GM19240 (cell line): Measurements from ENCODE around the gene RPL38.
"Not testable (repeated sequence)": the region's sequence is repeated elsewhere in the genome, so short reads cannot be mapped to it uniquely, and the experiment has no call there.

Experiments used
- DNase-seq: peaks from one replicate; pipeline ENCODE4 v3.0.0; 2011; ENCODE audit warnings: low spot score; ENCODE audit not compliant: insufficient read length

RPL38 gene

GRCh38 chr17:74183411-74183810 is 20.1 kb upstream of the RPL38 start:
- no peak for DNase-seq

- no peak for DNase-seq
Measured at GRCh38 chr17:74185571-74186185, 17.8 kb upstream of the RPL38 start.

- DNase-seq: no peak
Measured at GRCh38 chr17:74186498-74186897, 17.0 kb upstream of the RPL38 start.

- no peak for DNase-seq
Measured at GRCh38 chr17:74187761-74188160, 15.7 kb upstream of the RPL38 start.

- not testable (repeated sequence) for DNase-seq
Measured at GRCh38 chr17:74188687-74189086, 14.8 kb upstream of the RPL38 start.

GRCh38 chr17:74190154-74190553 is 13.3 kb upstream of the RPL38 start:
- DNase-seq: no peak

GRCh38 chr17:74190807-74191406 is 12.6 kb upstream of the RPL38 start:
- no peak for DNase-seq

GRCh38 chr17:74192950-74193781 is 10.3 kb upstream of the RPL38 start:
- no peak for DNase-seq

GRCh38 chr17:74194682-74195081 is 8.8 kb upstream of the RPL38 start:
- no peak for DNase-seq

GRCh38 chr17:74196541-74197317 is 6.7 kb upstream of the RPL38 start:
- DNase-seq: no peak

- DNase-seq: no peak
Measured at GRCh38 chr17:74197801-74198200, 5.7 kb upstream of the RPL38 start.

GRCh38 chr17:74198694-74199093 is 4.8 kb upstream of the RPL38 start:
- DNase-seq: no peak

GRCh38 chr17:74199306-74200092 is 4.0 kb upstream of the RPL38 start:
- DNase-seq: peak; percentile 51

- no peak for DNase-seq
Measured at GRCh38 chr17:74200112-74200511, 3.4 kb upstream of the RPL38 start.

GRCh38 chr17:74201250-74201649 is 2.2 kb upstream of the RPL38 start:
- DNase-seq: no peak

- no peak for DNase-seq
Measured at GRCh38 chr17:74201948-74202347, 1.5 kb upstream of the RPL38 start.

- DNase-seq: no peak
Measured at GRCh38 chr17:74202938-74203337, 540 bp upstream of the RPL38 start.

- DNase-seq: no peak
Measured at GRCh38 chr17:74204474-74204873, 996 bp downstream of the RPL38 start.

GRCh38 chr17:74205274-74205673 is 1.8 kb downstream of the RPL38 start:
- no peak for DNase-seq

- DNase-seq: no peak
Measured at GRCh38 chr17:74206332-74206818, 2.9 kb downstream of the RPL38 start.
